Activated T-cell treated with anti-CD3 and anti-CD28 coated beads for 1 hour (primary cell): ENCODE results near the gene ZMIZ1.
A peak's percentile ranks its signal among the peaks of the same experiment; 100 is the strongest.

Experiments used
- DNase-seq: peaks from one replicate; pipeline ENCODE4 v3.0.0-alpha.2; 2020; ENCODE audit warnings: low read depth

The ZMIZ1 gene

DNA sequence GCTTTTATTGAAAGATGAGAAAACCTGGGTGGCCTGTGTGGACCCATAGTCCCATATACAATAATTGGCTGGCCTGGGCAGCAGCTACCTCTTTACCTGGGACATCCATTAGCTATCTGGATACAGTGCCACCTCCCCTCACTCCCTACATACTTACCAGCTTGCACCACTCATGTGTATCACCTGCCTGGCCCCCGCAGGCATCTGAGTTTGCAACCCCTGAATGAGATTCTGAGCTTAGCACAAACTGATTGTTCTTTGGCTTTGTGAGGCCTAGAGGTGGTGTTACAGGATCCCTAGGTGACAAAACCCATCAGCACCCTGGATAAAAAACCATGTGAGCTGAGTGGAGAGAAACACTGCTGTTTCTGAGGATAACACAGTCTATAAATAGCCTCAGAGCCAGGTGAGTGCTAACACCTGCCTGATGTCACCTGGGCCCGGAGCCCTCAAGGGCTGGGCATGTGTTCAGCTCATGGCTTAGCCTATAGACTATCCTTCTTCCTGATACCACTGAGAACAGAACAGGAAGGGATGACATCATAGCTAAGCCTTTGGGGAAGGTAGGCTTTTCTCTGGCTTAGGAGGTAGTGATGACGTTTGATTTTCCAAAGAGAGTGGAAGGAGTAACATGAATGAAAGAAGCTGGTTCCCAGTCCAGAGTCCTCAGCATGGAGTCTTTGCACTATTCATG is 275.9 kb downstream of the ZMIZ1 start:
- no peak for DNase-seq

DNA sequence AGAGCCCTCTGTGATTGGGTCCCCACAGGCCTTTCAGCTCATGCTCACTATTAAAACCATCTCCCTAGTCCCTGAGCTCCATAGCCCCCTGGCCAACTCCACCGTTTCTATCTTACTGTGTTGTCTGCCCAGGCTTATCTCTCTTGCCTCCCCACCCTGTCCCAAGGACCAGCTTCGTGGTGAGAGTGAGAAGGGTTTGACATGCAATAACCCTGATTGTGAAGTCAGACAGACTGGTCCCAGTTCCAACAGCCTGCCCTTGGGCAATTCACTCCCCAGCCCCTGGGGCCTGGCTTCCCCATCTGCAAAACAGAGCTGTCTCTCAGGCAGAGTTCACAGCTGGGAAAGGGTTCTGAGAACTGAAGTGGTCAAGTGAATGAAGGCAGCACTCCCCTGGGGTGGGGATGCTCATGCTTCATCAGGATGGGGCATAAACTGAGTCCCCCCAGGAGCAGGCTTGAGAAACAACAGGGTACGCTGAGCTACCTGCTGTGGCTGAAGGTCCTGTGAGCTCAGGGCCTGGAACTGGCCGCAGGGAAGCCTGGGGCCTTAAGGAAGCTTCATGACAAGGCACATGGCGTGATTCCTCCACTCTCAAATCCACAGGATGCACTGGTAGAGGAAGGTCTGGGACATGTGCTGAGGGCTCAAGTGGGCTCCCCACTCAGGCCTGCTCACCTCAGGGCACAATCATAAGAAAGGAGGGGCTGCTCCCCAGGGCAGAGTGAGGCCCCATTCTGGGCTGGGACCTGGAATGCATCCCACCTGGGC is 276.7 kb downstream of the ZMIZ1 start:
- DNase-seq, result no peak

- no peak for DNase-seq
Measured at GRCh38 chr10:79346012-79346340, 277.2 kb downstream of the ZMIZ1 start.

- no peak for DNase-seq
Measured at GRCh38 chr10:79346388-79347225, 277.8 kb downstream of the ZMIZ1 start.

DNA sequence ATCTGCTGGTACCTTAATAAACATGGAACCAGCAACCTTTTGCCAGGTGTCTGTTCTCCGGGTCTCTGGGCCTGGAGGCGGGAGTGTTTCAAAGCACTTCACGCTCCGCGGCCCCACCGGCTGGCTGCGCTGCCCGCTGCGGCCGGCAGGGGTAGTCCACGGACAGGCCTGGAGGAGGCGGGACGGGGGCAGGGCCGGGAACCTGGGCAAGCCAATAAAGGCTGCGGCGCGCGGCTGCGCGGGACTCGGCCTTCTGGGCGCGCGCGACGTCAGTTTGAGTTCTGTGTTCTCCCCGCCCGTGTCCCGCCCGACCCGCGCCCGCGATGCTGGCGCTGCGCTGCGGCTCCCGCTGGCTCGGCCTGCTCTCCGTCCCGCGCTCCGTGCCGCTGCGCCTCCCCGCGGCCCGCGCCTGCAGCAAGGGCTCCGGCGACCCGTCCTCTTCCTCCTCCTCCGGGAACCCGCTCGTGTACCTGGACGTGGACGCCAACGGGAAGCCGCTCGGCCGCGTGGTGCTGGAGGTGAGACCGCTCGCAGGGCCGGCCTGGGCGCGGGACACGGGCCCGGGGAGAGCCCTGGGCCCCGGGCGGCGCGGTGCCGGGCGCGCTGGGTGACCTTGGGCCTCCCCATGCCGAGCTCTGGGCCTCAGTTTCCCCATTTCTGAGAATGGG is 278.6 kb downstream of the ZMIZ1 start, which contains the start of gene PPIF:
Gene PPIF, plus strand, starts transcription at position 244 of the 668 bp plus-strand sequence. Its CDS starts 80 bp downstream, at position 324.
- peak; percentile 89 for DNase-seq

- peak; percentile 56 for DNase-seq
Measured at GRCh38 chr10:79347894-79348639, 279.3 kb downstream of the ZMIZ1 start.

DNA sequence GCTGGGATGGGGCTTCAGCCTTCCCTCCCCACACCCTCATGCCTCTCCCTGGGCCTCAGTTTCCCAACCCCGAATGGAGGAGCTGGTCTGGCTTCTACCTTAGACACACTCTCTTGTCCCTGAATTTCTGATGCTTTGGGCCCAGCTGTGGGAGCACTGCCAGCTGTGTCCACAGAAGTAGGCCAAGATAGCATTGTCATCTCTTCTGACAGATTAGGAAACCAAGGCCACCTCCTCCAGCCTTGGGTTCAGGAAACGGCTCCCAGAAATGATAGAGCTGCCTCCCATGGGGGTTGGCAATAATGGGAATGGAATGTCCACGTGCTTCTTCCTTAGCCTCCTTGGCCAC is 279.8 kb downstream of the ZMIZ1 start:
- no peak for DNase-seq

DNA sequence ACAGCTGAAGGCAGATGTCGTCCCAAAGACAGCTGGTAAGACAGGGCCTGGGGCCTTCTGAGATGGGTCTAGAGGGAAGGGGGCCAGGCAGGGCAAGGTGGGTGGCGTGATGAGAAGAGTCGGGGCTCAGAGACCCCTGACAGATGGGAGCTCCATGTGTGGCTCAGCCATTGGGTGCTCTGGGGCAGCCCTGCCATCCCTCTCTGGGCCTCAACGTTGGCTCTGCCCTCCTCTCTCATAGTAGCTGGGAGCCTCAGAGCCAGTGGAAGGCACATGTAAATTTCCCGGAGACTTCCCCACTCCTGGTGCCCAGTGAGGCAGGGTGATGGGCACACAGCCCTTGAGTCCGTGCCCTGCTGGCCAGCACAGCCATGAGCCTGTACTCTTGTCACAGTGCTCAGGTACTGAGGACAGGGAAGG is 280.3 kb downstream of the ZMIZ1 start:
- DNase-seq, result no peak

DNA sequence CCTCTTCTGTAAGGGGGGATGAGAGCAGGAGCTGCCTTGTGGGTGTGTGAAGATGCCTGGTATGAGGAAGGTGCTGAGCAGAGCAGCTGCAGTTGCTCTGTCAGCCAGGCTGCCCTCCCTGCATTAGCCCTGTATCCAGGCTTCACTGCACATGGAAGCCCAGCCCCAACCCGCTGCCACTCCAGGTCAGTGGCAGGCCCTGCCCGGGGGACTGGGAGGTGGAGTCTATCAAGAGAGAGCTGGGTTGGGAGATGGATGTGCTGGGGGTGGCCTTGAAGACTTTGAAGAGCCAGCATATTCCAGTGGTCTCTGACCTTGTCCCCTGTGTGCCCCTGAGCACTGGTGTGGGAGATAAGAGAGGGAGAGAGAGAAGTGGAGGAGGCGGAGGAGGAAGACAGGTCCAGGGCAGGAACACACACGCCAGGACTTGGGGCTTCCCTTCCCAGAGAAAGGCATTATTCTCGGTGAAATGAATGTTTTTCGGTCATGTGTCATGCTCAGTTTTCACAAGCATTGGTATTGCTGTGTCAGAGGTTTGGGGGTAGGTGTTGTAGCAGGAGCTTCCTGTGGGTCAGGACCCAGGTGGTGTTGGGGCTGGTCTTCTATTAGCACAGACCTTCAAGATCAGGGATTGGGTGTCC is 281.1 kb downstream of the ZMIZ1 start:
- DNase-seq, result no peak

DNA sequence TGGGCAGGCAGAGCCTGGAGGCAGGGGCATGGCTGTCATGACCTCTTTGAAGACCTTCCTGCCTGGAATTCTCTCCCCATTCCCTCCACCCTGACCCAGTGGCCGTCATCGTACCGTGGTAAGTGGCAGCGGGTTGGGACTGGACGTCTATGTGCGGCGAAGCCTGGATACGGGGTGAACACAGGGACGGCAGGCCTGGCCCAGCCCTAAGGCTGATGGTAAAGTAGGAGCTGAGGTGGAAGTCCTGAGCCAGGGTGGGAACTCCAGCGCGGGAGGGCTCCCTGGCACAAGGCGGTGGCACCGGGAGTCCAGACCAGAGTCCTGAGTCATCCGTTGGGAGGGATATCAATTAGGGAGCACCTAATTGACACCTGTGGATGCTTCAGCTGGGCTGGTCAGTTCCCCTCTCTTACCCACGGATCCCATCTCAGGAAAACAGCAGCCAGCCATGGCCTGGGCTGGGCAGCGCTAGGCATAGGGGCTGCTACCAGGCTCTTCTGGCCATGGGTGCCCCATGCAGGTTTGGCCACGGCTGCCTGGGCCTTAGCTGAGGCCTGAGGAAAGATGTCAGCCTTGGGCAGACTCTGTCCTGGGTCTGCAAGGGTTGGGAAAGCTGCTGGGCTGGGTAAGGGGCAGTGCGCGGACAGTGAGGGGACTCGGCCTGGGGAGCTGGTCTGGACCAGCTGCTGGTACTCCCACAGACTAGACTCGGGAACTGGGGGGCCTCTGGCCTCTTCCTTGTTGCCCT is 281.8 kb downstream of the ZMIZ1 start:
- DNase-seq, result no peak

GRCh38 chr10:79351332-79351731 is 282.6 kb downstream of the ZMIZ1 start:
- DNase-seq, result no peak

DNA sequence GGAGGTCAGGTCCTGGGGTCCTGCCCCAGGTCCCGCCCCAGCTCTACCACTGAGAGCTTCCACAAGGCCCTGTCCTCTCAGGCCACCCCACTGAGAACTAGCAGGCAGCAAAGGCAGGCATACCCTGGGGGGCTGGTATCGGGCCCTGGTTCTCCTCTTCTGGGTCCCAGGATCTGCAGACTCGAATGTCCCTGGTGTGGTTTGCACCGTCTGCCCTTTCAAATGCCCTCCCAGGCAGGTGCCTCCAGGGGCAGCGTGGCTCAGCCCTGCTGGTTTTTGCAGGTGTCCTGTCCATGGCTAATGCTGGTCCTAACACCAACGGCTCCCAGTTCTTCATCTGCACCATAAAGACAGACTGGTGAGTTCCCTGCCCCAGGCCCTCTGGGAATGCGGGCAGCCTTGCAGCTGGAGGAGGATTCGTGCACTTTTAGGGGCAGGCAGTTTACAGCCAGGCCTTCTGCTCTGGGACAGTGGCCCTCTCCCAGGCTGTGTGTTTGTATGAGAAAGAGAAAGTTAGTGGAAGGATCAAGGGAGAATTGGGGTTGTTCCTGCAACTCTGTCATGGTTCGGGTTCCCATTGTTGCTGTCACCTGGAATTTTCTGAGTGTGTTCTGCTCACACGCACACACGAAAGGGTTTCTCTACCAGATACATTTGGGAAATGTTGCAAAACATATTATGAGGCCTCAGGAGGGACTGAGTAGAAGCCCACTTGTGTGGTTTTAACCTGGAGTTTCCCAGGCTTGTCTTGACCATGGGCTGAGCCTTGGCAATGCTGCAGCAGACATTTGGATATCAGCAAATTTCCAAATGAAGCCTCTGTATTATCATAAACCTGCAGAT is 283.5 kb downstream of the ZMIZ1 start:
- DNase-seq, result no peak

GRCh38 chr10:79353000-79353406 is 284.2 kb downstream of the ZMIZ1 start:
- no peak for DNase-seq

DNA sequence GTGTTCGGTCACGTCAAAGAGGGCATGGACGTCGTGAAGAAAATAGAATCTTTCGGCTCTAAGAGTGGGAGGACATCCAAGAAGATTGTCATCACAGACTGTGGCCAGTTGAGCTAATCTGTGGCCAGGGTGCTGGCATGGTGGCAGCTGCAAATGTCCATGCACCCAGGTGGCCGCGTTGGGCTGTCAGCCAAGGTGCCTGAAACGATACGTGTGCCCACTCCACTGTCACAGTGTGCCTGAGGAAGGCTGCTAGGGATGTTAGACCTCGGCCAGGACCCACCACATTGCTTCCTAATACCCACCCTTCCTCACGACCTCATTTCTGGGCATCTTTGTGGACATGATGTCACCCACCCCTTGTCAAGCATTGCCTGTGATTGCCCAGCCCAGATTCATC is 285.0 kb downstream of the ZMIZ1 start:
- no peak for DNase-seq

- DNase-seq, result no peak
Measured at GRCh38 chr10:79354141-79354540, 285.4 kb downstream of the ZMIZ1 start.

- DNase-seq, result no peak
Measured at GRCh38 chr10:79354615-79355014, 285.8 kb downstream of the ZMIZ1 start.

DNA sequence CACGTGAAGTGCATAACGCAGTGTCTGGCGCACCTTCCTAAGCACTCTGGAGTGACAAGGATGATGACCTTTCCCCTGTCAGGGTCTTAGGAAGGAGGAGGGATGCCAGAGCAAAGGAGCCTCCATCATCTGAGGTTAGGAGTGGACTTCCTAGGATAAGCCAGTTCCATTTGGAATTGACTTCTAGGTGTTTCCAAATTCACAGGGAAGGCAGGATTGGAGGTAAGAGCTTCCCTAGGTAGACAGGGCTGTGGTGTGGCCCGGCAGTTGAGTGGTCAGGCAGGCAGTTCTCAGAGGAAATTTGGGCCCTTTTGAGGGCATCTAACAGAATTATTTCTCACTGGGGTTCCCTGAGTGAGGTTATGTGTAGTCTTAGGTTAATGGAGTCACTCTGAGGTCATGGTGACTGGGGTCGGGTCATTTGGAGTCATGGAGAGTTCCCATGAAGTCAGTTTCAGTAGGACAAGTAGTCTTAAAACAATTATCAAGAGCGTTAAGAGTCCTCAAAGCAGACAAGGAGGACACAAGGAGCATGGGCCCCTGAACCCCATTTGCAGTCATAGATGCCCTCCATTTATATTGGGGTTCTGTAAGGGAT is 286.8 kb downstream of the ZMIZ1 start:
- no peak for DNase-seq

DNA sequence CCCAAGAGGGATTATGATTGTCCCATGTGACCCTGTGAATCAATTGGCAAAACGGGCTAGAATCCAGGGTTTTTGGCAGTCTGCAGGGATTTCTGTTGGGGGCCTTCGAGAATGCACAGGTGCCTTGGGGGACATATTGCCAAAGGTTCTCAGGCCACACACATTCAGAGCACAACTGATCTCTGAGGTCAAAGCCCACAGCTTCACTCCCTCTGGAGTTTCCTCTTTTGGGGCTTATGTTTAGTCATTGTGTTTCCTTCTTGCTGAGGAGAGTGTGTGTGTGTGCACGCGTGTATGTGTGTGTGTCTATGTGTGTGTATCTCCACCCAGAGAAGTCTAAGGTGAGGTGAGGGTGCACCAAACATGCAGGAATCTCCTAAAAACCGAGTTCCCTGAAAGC is 287.3 kb downstream of the ZMIZ1 start:
- no peak for DNase-seq

DNA sequence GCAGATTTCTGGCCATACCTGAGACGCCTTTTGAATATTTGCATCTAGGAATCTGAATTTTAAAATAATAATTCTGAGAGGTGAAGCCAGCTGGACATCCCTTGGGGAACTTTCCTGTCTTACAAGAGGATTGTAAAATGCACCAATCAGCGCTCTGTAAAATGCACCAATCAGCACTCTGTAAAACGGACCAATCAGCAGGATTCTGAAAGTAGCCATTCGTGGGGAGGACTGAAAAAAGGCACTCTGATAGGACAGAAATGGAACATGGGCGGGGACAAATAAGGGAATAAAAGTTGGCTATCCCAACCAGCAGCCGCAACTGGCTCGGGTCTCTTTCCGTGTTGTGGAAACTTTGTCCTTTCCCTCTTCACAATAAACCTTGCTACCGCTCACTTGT is 288.4 kb downstream of the ZMIZ1 start:
- no peak for DNase-seq
